ENCODE results near the gene PLCB4.
A peak's percentile ranks its signal among the peaks of the same experiment; 100 is the strongest.

The PLCB4 gene

GRCh38 chr20:9241232-9241692 is 172.4 kb downstream of the PLCB4 start:
- H4K12ac ChIP-seq (ENCODE audit: low read depth, low read length) = no peak overlapping the region
- H2BK5ac ChIP-seq (ENCODE audit: low read depth, low read length, poor library complexity) = no peak overlapping the region
- no peak overlapping the region for H3K18ac ChIP-seq (ENCODE audit: low read length)
- H2AK5ac ChIP-seq (ENCODE audit: low read length) = no peak overlapping the region
- H3K9me3 ChIP-seq (ENCODE audit: insufficient read depth, low read depth, low read length) = peaks cover 1% of the 10 kb centered on the region
- H3K4me3 ChIP-seq (ENCODE audit: low read depth, low read length) = no peak overlapping the region
- no peak overlapping the region for H4K91ac ChIP-seq (ENCODE audit: low read depth, low read length)
- H3K14ac ChIP-seq (ENCODE audit: low read length) = no peak overlapping the region
- no peak overlapping the region for H2AFZ ChIP-seq (ENCODE audit: insufficient read depth, low read length, poor library complexity)
- no peaks in the 10 kb centered on the region for H3K79me1 ChIP-seq (ENCODE audit: low read length)
- H3K23ac ChIP-seq (ENCODE audit: low read length) = no peak overlapping the region
- H3K27me3 ChIP-seq (ENCODE audit: insufficient read depth, low read length) = no peaks in the 10 kb centered on the region
- no peaks in the 10 kb centered on the region for H3K79me2 ChIP-seq (ENCODE audit: control insufficient read depth, insufficient read depth, low read length, poor library complexity)
- no peak overlapping the region for H3K9ac ChIP-seq (ENCODE audit: low read length)
- no peak overlapping the region for H3K4me2 ChIP-seq (ENCODE audit: low read length)
- H2BK12ac ChIP-seq (ENCODE audit: low read length) = no peak overlapping the region
- H3K4me1 ChIP-seq (ENCODE audit: control insufficient read depth in 1 of 2, insufficient read depth in 2 of 2, low read length in 2 of 2) = no peaks in the 10 kb centered on the region
- no peak overlapping the region for H3K27ac ChIP-seq (ENCODE audit: low read depth, low read length)
- no peak overlapping the region for H2BK120ac ChIP-seq (ENCODE audit: insufficient read depth, low read length, poor library complexity)
- DNase-seq = peak in 1 of 2 donors; percentile 21
- no peak overlapping the region for H4K8ac ChIP-seq (ENCODE audit: low read depth, low read length)
- no peaks in the 10 kb centered on the region for H3K36me3 ChIP-seq (ENCODE audit: control insufficient read depth in 1 of 2, insufficient read depth in 2 of 2, low read length in 2 of 2)
- no peak overlapping the region for H3K4ac ChIP-seq (ENCODE audit: low read depth, low read length)

DNA sequence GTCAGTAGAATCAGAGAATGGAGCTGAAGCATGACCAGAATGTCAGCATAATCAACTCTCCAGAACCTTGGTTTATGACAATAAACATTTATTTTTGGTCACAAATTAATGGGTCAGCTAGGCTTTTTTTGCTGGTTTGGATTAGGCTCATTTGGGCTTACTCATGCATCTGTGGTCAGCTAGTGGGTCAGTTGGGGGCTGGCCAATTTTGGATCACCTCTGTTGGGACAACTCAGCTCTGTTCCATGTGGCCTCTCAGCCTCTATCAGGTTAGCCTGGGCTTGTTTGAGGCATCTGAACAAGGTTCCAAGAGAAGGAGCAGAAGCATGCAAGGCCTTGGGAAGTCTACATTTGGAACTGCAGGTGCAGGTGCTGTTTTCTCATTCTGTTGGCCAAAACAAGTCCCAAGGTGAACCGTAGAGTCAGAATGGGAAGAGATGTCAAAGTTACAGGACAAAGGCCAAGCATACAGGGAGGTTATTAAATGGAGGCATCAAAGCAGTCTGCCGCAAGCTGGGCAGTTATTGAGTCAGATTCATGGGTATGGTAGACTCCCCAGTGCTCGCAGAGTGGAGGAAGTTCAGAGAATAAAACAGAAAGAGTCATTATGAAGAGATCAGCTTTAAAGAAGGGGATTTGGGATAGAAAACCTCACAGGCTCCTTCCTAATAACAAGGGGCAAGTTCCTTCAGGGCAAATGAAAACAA is 173.0 kb downstream of the PLCB4 start:
- no peak overlapping the region for H4K91ac ChIP-seq (ENCODE audit: low read depth, low read length)
- H3K18ac ChIP-seq (ENCODE audit: low read length) = no peak overlapping the region
- no peak overlapping the region for H2BK5ac ChIP-seq (ENCODE audit: low read depth, low read length, poor library complexity)
- no peak overlapping the region for H2BK12ac ChIP-seq (ENCODE audit: low read length)
- H2AK5ac ChIP-seq (ENCODE audit: low read length) = no peak overlapping the region
- H3K9ac ChIP-seq (ENCODE audit: low read length) = no peak overlapping the region
- no peak overlapping the region for H3K4me2 ChIP-seq (ENCODE audit: low read length)
- no peak overlapping the region for H3K4me3 ChIP-seq (ENCODE audit: low read depth, low read length)
- no peak overlapping the region for H2AFZ ChIP-seq (ENCODE audit: insufficient read depth, low read length, poor library complexity)
- no peak overlapping the region for H3K14ac ChIP-seq (ENCODE audit: low read length)
- DNase-seq = no peak
- H3K79me2 ChIP-seq (ENCODE audit: control insufficient read depth, insufficient read depth, low read length, poor library complexity) = no peaks in the 10 kb centered on the region
- H4K8ac ChIP-seq (ENCODE audit: low read depth, low read length) = no peak overlapping the region
- H3K23ac ChIP-seq (ENCODE audit: low read length) = no peak overlapping the region
- no peak overlapping the region for H2BK120ac ChIP-seq (ENCODE audit: insufficient read depth, low read length, poor library complexity)
- peaks cover 1% of the 10 kb centered on the region for H3K9me3 ChIP-seq (ENCODE audit: insufficient read depth, low read depth, low read length)
- H4K12ac ChIP-seq (ENCODE audit: low read depth, low read length) = no peak overlapping the region
- no peak overlapping the region for H3K27ac ChIP-seq (ENCODE audit: low read depth, low read length)
- no peaks in the 10 kb centered on the region for H3K79me1 ChIP-seq (ENCODE audit: low read length)
- H3K27me3 ChIP-seq (ENCODE audit: insufficient read depth, low read length) = no peaks in the 10 kb centered on the region
- no CpG with 5 or more reads among the region's 3 CpGs for WGBS (ENCODE audit: extremely low coverage, insufficient coverage, insufficient read length)
- H3K36me3 ChIP-seq (ENCODE audit: control insufficient read depth in 1 of 2, insufficient read depth in 2 of 2, low read length in 2 of 2) = no peaks in the 10 kb centered on the region
- H3K4ac ChIP-seq (ENCODE audit: low read depth, low read length) = no peak overlapping the region
- no peaks in the 10 kb centered on the region for H3K4me1 ChIP-seq (ENCODE audit: control insufficient read depth in 1 of 2, insufficient read depth in 2 of 2, low read length in 2 of 2)

- no peak overlapping the region for H4K12ac ChIP-seq (ENCODE audit: low read depth, low read length)
- WGBS (ENCODE audit: extremely low coverage, insufficient coverage, insufficient read length) = no CpG with 5 or more reads among the region's 1 CpG
Observed at GRCh38 chr20:9243986-9244385, 175.1 kb downstream of the PLCB4 start.

DNA sequence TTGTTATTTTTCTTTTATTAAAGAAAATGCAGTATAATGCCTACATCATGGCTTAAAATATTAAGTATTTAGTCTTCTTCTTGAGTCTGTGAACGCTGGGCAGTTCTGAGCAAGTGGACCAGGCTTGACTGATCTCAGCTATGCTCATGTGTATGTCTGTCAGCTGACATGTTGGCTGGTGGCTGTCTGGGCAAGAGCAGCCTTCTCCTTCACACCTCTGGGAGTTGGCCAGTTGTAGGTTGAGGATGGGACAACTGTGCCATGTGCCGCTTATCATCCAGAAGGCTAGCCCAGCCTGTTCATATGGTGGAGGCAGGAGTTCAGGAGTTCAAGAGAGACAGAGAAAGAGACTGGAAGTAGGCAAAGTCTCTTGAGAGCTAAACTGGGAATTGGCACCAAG is 175.9 kb downstream of the PLCB4 start:
- Histone ChIP-seq H2BK5ac (ENCODE audit: low read depth, low read length, poor library complexity) (no peak overlapping the region), H2AFZ (ENCODE audit: insufficient read depth, low read length, poor library complexity) (no peak overlapping the region), H4K8ac (ENCODE audit: low read depth, low read length) (no peak overlapping the region), H4K91ac (ENCODE audit: low read depth, low read length) (no peak overlapping the region), H3K4me2 (ENCODE audit: low read length) (no peak overlapping the region), H3K18ac (ENCODE audit: low read length) (no peak overlapping the region), H2BK12ac (ENCODE audit: low read length) (no peak overlapping the region), H4K12ac (ENCODE audit: low read depth, low read length) (no peak overlapping the region), H3K4ac (ENCODE audit: low read depth, low read length) (no peak overlapping the region), H3K79me2 (ENCODE audit: control insufficient read depth, insufficient read depth, low read length, poor library complexity) (no peaks in the 10 kb centered on the region), H3K27ac (ENCODE audit: low read depth, low read length) (no peak overlapping the region), H3K14ac (ENCODE audit: low read length) (no peak overlapping the region), H3K4me3 (ENCODE audit: low read depth, low read length) (no peak overlapping the region), H3K23ac (ENCODE audit: low read length) (no peak overlapping the region), H2BK120ac (ENCODE audit: insufficient read depth, low read length, poor library complexity) (no peak overlapping the region), H3K36me3 (ENCODE audit: control insufficient read depth in 1 of 2, insufficient read depth in 2 of 2, low read length in 2 of 2) (no peaks in the 10 kb centered on the region), H3K79me1 (ENCODE audit: low read length) (no peaks in the 10 kb centered on the region), H3K27me3 (ENCODE audit: insufficient read depth, low read length) (no peaks in the 10 kb centered on the region), H2AK5ac (ENCODE audit: low read length) (no peak overlapping the region), H3K9ac (ENCODE audit: low read length) (no peak overlapping the region), H3K4me1 (ENCODE audit: control insufficient read depth in 1 of 2, insufficient read depth in 2 of 2, low read length in 2 of 2) (no peaks in the 10 kb centered on the region), H3K9me3 (ENCODE audit: insufficient read depth, low read depth, low read length) (no peaks in the 10 kb centered on the region)
- no CpG with 5 or more reads among the region's 2 CpGs for WGBS (ENCODE audit: extremely low coverage, insufficient coverage, insufficient read length)
- no peak for DNase-seq

More at GRCh38 chr20:9243986-9244385, 175.1 kb downstream of the PLCB4 start:
- Histone ChIP-seq H3K4me2 (ENCODE audit: low read length) (no peak overlapping the region), H3K27ac (ENCODE audit: low read depth, low read length) (no peak overlapping the region), H2AFZ (ENCODE audit: insufficient read depth, low read length, poor library complexity) (no peak overlapping the region), H3K4ac (ENCODE audit: low read depth, low read length) (no peak overlapping the region), H3K4me3 (ENCODE audit: low read depth, low read length) (no peak overlapping the region), H3K14ac (ENCODE audit: low read length) (no peak overlapping the region), H4K8ac (ENCODE audit: low read depth, low read length) (no peak overlapping the region), H3K27me3 (ENCODE audit: insufficient read depth, low read length) (no peaks in the 10 kb centered on the region), H3K79me1 (ENCODE audit: low read length) (no peaks in the 10 kb centered on the region), H3K36me3 (ENCODE audit: control insufficient read depth in 1 of 2, insufficient read depth in 2 of 2, low read length in 2 of 2) (no peaks in the 10 kb centered on the region), H2BK120ac (ENCODE audit: insufficient read depth, low read length, poor library complexity) (no peak overlapping the region), H3K9ac (ENCODE audit: low read length) (no peak overlapping the region), H2AK5ac (ENCODE audit: low read length) (no peak overlapping the region), H4K91ac (ENCODE audit: low read depth, low read length) (no peak overlapping the region), H3K18ac (ENCODE audit: low read length) (no peak overlapping the region), H2BK5ac (ENCODE audit: low read depth, low read length, poor library complexity) (no peak overlapping the region), H3K79me2 (ENCODE audit: control insufficient read depth, insufficient read depth, low read length, poor library complexity) (no peaks in the 10 kb centered on the region), H3K4me1 (ENCODE audit: control insufficient read depth in 1 of 2, insufficient read depth in 2 of 2, low read length in 2 of 2) (no peaks in the 10 kb centered on the region), H3K23ac (ENCODE audit: low read length) (no peak overlapping the region), H2BK12ac (ENCODE audit: low read length) (no peak overlapping the region), H3K9me3 (ENCODE audit: insufficient read depth, low read depth, low read length) (no peaks in the 10 kb centered on the region)
- peak in 1 of 2 donors; percentile 4 for DNase-seq
